Aorta (tissue), 5 donors: Measurements from ENCODE around the gene RACGAP1. TPM values are rescaled to one million over a fixed set of nuclear protein-coding genes. Genes with fewer than 3 reads are reported as not detected.

Source experiments
- ATAC-seq: fragments of 200-7000 bp; cut with Tn5 transposase; one replicate; pipeline ENCODE4 v1.9.1; 2022; ENCODE audit warnings: moderate library complexity; ENCODE audit not compliant: low FRiP score
- DNase-seq, 2 donors: peaks; one replicate each; pipeline ENCODE4 v3.0.0-alpha.2; 2020
- H3K27ac ChIP-seq, 2 donors: one replicate each; pipeline ENCODE4 v1.5.1; 2013; ENCODE audit warnings: low read length in 2 of 2, mild to moderate bottlenecking in 2 of 2, moderate library complexity in 2 of 2, control low read depth in 1 of 2, inconsistent platforms in 1 of 2, low read depth in 1 of 2
- H3K27me3 ChIP-seq, 2 donors: one replicate each; pipeline ENCODE4 v1.6.1; 2013; ENCODE audit warnings: control low read depth in 1 of 2, low read length in 1 of 2, mild to moderate bottlenecking in 1 of 2, moderate library complexity in 1 of 2; ENCODE audit not compliant: insufficient read depth in 2 of 2, control insufficient read depth in 1 of 2
- H3K36me3 ChIP-seq, 2 donors: one replicate each; pipeline ENCODE4 v1.6.1; 2013; ENCODE audit warnings: control low read depth in 1 of 2, low read length in 1 of 2, mild to moderate bottlenecking in 1 of 2; ENCODE audit not compliant: insufficient read depth in 2 of 2, control insufficient read depth in 1 of 2
- H3K4me1 ChIP-seq, 2 donors: one replicate each; pipeline ENCODE4 v1.6.1; 2013; ENCODE audit warnings: low read length in 2 of 2, control low read depth in 1 of 2, mild to moderate bottlenecking in 1 of 2, moderate library complexity in 1 of 2; ENCODE audit not compliant: insufficient read depth in 2 of 2, control insufficient read depth in 1 of 2
- H3K4me3 ChIP-seq, 2 donors: one replicate each; pipeline ENCODE4 v1.5.1; 2013; ENCODE audit warnings: low read length in 2 of 2, control low read depth in 1 of 2, mild to moderate bottlenecking in 1 of 2
- H3K9me3 ChIP-seq: one replicate; pipeline ENCODE4 v1.6.1; 2013; ENCODE audit warnings: mild to moderate bottlenecking, low read length; ENCODE audit not compliant: control insufficient read depth
- WGBS, 2 donors: extraction: QIAGEN DNeasy Blood & Tissue Kit; methylation state at CpG; one replicate each; pipeline ENCODE4 v1.1.7; 2013; 5-methylcytosine and 5-hydroxymethylcytosine counted together
- intact Hi-C, 2 donors: fragments of 100-400 bp; cut with DNase I; formaldehyde crosslinking; loops; one replicate each; pipeline versions ENCODE4 v1.14.2 to v1.15.0; 2022
- polyA plus RNA-seq, 2 donors: library from polyadenylated mRNA; stranded (reverse); fragments of 200-250 nt; gene quantifications; one replicate each; pipeline ENCODE4 v1.2.3, GENCODE V29; 2013
- total RNA-seq, 2 donors: library from RNA; stranded (reverse); fragmentation: NEBNext Ultra II Directional; extraction: Animal tissue kit (Norgen Biotek cat#: 25700); gene quantifications; one replicate each; pipeline ENCODE4 v1.2.1, GENCODE V29; 2021
- donor health status: healthy with polysubstance abuse.
- donor health status: Bipolar disorder and iron deficiency.
- donor health status: DM: no; HTN: no; CAD: no.
- donor health status: DM: no; HTN: no; CAD: no.
- donor health status: DM: yes; HTN: yes; CAD: no.

Gene RACGAP1
- total and polyA plus RNA-seq, 4 donors: 4.6 to 10.1 (median 8.0) TPM

DNA sequence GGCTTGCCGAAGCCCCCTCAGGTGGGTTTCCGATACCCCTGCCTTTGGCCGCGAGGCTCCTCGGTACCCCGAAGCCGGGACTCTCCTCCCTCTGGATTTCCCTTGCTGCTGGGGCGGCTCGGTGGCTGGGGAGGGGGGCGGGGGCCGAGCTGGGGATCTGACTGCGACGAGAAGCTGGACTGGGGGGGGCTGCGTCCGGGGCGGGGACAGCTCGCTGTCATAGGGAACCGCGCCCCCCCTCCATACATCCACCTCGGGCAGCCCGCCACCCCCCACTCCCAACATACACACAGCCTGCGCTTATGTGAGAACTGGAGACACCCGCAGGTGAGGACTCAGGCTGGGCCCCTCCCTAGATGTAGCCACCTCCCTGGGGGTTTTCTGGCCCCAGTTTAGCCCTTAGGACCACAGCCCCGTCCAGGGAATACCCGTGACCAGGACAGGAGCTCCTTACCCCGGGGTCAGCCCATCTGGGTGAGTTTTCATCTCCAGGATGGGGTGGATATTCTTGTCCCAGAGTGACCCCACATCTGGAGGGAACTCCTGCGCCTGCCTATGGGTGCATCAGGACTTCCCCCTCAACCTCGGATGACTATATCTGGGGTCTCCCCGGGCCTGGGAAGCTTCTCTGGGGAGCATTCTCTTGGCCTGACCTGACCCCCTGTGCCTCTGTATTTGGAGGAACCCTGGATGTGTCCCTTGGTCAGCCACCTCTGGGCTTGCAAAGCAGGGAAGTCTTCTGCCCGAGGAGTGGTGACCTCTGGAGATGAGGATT, 32.8 kb upstream of the RACGAP1 start:
- H3K27me3 ChIP-seq: no peaks in the 10 kb centered on the region
- peak overlapping the region; percentile 44 to 56 for H3K4me3 ChIP-seq
- WGBS, 2 donors: 24 to 32% methylated on average over 25 to 30 of the region's 30 CpGs
- H3K36me3 ChIP-seq: no peaks in the 10 kb centered on the region
- intact Hi-C loops: loop anchor here (2.0 to 10.0 kb wide), 4 partner anchors 91 to 283 kb away; no protein-coding TSS in a partner anchor
- H3K4me1 ChIP-seq: no peaks in the 10 kb centered on the region
- ATAC-seq: no peak
- no peak overlapping the region for H3K27ac ChIP-seq
- DNase-seq: no peak
- H3K9me3 ChIP-seq: no peaks in the 10 kb centered on the region

GRCh38 chr12:50057000-50057841, 31.9 kb upstream of the RACGAP1 start, which contains the start of gene ASIC1:
TSS of gene ASIC1 (plus strand) at chr12:50057596. CDS start at chr12:50058767, 1,171 bp downstream.
- Histone ChIP-seq H3K9me3 (no peaks in the 10 kb centered on the region), H3K27me3 (no peaks in the 10 kb centered on the region), H3K36me3 (no peaks in the 10 kb centered on the region), H3K4me1 (no peaks in the 10 kb centered on the region), H3K4me3 (peak within 1 kb of the TSS; percentile 44 to 56), H3K27ac (no peak within 1 kb of the TSS)
- intact Hi-C loops: loop anchor here (2.0 to 10.0 kb wide), 4 partner anchors 90 to 282 kb away; no protein-coding TSS in a partner anchor
- ATAC-seq (peak; percentile 66), DNase-seq (peak; percentile 76 to 90)
- 1 to 2% methylated on average over 43 to 88 of the region's 88 CpGs for WGBS, 2 donors

DNA sequence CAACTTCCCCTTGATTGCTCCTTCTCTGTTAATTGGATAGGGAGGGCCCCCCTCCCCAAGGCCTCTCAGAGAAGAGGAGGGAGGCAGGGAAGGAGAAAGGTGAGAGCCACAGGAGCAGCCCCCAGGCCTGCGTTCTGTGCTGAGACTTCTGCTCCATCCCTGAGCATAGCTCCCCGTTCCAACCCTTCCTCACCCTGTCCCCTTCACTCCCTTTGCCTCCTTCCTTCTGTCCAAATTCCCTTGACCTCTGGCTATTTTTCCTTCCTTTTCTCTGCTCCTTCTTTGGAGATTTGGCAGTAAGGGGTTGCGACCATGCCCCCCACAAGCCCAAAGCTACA, 31.3 kb upstream of the RACGAP1 start:
- no peak overlapping the region for H3K27ac ChIP-seq
- no peaks in the 10 kb centered on the region for H3K36me3 ChIP-seq
- H3K9me3 ChIP-seq: no peaks in the 10 kb centered on the region
- intact Hi-C loops: loop anchor here (2.0 to 10.0 kb wide), 4 partner anchors 89 to 282 kb away; no protein-coding TSS in a partner anchor
- no peaks in the 10 kb centered on the region for H3K4me1 ChIP-seq
- no peak overlapping the region for H3K4me3 ChIP-seq
- DNase-seq (no peak), ATAC-seq (no peak)
- no peaks in the 10 kb centered on the region for H3K27me3 ChIP-seq
- WGBS, 2 donors: 12 to 13% methylated on average over 3 of the region's 3 CpGs

DNA sequence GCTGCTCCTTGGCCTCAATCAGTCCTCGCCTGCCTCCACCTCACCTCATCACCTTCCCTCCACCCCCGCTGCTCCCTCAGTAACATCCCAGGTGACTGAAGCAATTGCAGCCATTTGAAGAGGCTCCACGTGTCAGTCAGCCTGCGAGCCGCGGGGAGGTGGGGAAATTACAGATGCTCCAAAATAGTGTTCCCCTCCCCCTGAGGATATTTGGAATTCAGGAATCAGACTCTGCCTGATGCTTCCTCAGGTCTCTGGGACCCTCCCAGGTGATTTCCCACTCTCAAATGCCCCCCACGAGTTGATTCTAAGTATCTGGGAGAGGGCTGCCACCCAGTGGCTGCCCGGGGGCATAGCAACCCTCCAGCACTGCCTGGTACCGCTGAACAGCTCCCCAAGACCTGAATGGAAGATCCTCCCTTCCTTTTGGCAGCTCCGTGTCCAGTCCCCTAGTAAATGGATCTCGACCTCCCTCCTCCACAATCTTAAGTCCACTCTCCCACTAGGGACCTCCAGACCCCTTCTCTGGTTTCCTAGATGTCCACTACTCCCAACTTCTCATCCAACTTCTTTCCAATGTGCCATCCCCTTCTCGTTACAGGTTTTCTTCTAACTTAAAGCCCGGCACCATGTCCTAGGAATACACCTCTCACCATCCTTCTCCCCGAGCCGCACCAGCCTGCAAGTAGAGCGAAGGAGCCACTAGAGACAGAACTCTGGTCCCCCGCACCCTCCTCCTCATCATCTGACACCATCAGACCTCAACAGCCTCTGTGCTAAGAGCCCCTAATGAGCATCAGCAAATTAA, 30.7 kb upstream of the RACGAP1 start:
- ATAC-seq: peak; percentile 66
- no peaks in the 10 kb centered on the region for H3K9me3 ChIP-seq
- 7 to 11% methylated on average over 17 of the region's 17 CpGs for WGBS, 2 donors

GRCh38 chr12:50053583-50053982, 28.3 kb upstream of the RACGAP1 start:
- Histone ChIP-seq H3K9me3 (no peaks in the 10 kb centered on the region), H3K36me3 (no peaks in the 10 kb centered on the region), H3K4me3 (no peak overlapping the region), H3K4me1 (no peaks in the 10 kb centered on the region), H3K27me3 (no peaks in the 10 kb centered on the region), H3K27ac (no peak overlapping the region)
- DNase-seq: no peak
- intact Hi-C loops: loop anchor here in 1 of 2 donors (10.0 kb wide), 2 partner anchors 189 to 279 kb away; no protein-coding TSS in a partner anchor
- 50 to 60% methylated on average over 1 of the region's 1 CpG for WGBS, 2 donors
- ATAC-seq: no peak

More for the DNA sequence above, 30.7 kb upstream of the RACGAP1 start:
- no peak overlapping the region for H3K4me3 ChIP-seq
- no peak overlapping the region for H3K27ac ChIP-seq
- peak in 1 of 2 donors; percentile 29 for DNase-seq
- no peaks in the 10 kb centered on the region for H3K36me3 ChIP-seq
- intact Hi-C loops: loop anchor here (2.0 to 10.0 kb wide), 4 partner anchors 89 to 281 kb away; no protein-coding TSS in a partner anchor
- no peaks in the 10 kb centered on the region for H3K27me3 ChIP-seq
- H3K4me1 ChIP-seq: no peaks in the 10 kb centered on the region

GRCh38 chr12:50052964-50053363, 27.7 kb upstream of the RACGAP1 start:
- no peaks in the 10 kb centered on the region for H3K36me3 ChIP-seq
- H3K27ac ChIP-seq: no peak overlapping the region
- 95 to 97% methylated on average over 7 of the region's 7 CpGs for WGBS, 2 donors
- no peaks in the 10 kb centered on the region for H3K9me3 ChIP-seq
- no peak for DNase-seq
- no peak for ATAC-seq
- H3K4me3 ChIP-seq: no peak overlapping the region
- no peaks in the 10 kb centered on the region for H3K4me1 ChIP-seq
- intact Hi-C loops: loop anchor here in 1 of 2 donors (10.0 kb wide), 2 partner anchors 188 to 278 kb away; no protein-coding TSS in a partner anchor
- no peaks in the 10 kb centered on the region for H3K27me3 ChIP-seq

DNA sequence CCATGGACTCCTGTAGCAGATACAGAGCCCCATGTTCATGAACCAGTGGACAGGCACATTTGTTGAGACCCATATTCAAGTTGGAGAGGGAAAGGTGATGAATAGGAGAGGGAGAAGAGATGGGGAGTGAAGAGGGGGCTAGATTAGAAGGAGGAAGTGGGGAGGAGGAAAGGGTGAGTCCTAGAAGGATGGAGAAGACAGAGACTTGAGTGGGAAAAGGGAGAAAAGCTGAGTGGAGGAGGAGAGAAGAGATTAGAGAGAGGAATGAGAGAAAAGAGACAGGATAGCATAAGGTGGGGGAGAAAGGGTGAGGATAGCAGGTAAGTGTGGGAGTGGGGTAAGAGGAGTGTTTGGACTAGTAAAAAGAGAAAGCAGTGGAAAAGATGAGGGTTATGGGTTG, 27.2 kb upstream of the RACGAP1 start:
- Histone ChIP-seq H3K9me3 (no peaks in the 10 kb centered on the region), H3K36me3 (no peaks in the 10 kb centered on the region), H3K27ac (no peak overlapping the region), H3K27me3 (no peaks in the 10 kb centered on the region), H3K4me1 (no peaks in the 10 kb centered on the region), H3K4me3 (no peak overlapping the region)
- intact Hi-C loops: loop anchor here in 1 of 2 donors (10.0 kb wide), 2 partner anchors 188 to 278 kb away; no protein-coding TSS in a partner anchor
- DNase-seq (no peak), ATAC-seq (no peak)
